GM19397 (cell line): ENCODE measurements around the gene GNG12.

Experiments used
- ATAC-seq: cut with Tn5 transposase; IDR thresholded peaks from one replicate; pipeline ENCODE4 v1.9.1; 2021; ENCODE audit warnings: mild to moderate bottlenecking, moderate library complexity; ENCODE audit not compliant: unreplicated experiment

GNG12 gene

GRCh38 chr1:67755619-67756018, 77.6 kb downstream of the GNG12 start:
- no peak for ATAC-seq

GRCh38 chr1:67755160-67755559, 78.1 kb downstream of the GNG12 start:
- ATAC-seq = no peak

GRCh38 chr1:67754526-67754920, 78.7 kb downstream of the GNG12 start:
- ATAC-seq = no peak

- no peak for ATAC-seq
These were observed 79.3 kb downstream of the GNG12 start for GRCh38 chr1:67753776-67754525.

- no peak for ATAC-seq
These were observed 81.0 kb downstream of the GNG12 start for GRCh38 chr1:67752306-67752705.

GRCh38 chr1:67750691-67751054, 82.6 kb downstream of the GNG12 start:
- ATAC-seq = no peak

- no peak for ATAC-seq
These were observed 83.2 kb downstream of the GNG12 start for GRCh38 chr1:67749844-67750690.

- no peak for ATAC-seq
These were observed 83.9 kb downstream of the GNG12 start for GRCh38 chr1:67749263-67749843.

GRCh38 chr1:67748630-67749029, 84.6 kb downstream of the GNG12 start:
- ATAC-seq = peak; percentile 73

- ATAC-seq = no peak
These were observed 85.4 kb downstream of the GNG12 start for GRCh38 chr1:67747671-67748546.

- no peak for ATAC-seq
These were observed 87.2 kb downstream of the GNG12 start for GRCh38 chr1:67745875-67746698.

GRCh38 chr1:67743072-67743725, 90.1 kb downstream of the GNG12 start:
- peak; percentile 52 for ATAC-seq

- no peak for ATAC-seq
These were observed 91.5 kb downstream of the GNG12 start for GRCh38 chr1:67741736-67742135.

GRCh38 chr1:67741121-67741520, 92.1 kb downstream of the GNG12 start:
- ATAC-seq = no peak

- ATAC-seq = no peak
These were observed 92.7 kb downstream of the GNG12 start for GRCh38 chr1:67740543-67740942.

- ATAC-seq = no peak
These were observed 93.9 kb downstream of the GNG12 start for GRCh38 chr1:67739361-67739760.

- no peak for ATAC-seq
These were observed 94.9 kb downstream of the GNG12 start for GRCh38 chr1:67738401-67738800.

GRCh38 chr1:67737875-67738274, 95.4 kb downstream of the GNG12 start:
- no peak for ATAC-seq

GRCh38 chr1:67736750-67737149, 96.5 kb downstream of the GNG12 start:
- ATAC-seq = no peak
